ENCODE results near the gene MCF2.

MCF2 gene

GRCh38 chrX:139581068-139581467 is 126.9 kb downstream of the MCF2 start:
- H3K4me1 ChIP-seq (ENCODE audit: insufficient read depth, insufficient read length), result no peaks in the 10 kb centered on the region
- H3K36me3 ChIP-seq (ENCODE audit: insufficient read depth, insufficient read length, low read length), result no peaks in the 10 kb centered on the region
- H3K9me3 ChIP-seq (ENCODE audit: insufficient read depth, low read length), result no peaks in the 10 kb centered on the region
- no peak for TF ChIP-seq SUZ12 (IDR thresholded peaks at IDR 0.05; ENCODE audit: extremely low read depth, insufficient read depth, insufficient read length)
- no peak for TF ChIP-seq ZNF274 (IDR thresholded peaks at IDR 0.05; ENCODE audit: low read depth, low read length)
- no peak for TF ChIP-seq YY1 (IDR thresholded peaks at IDR 0.05; ENCODE audit: insufficient read depth, insufficient read length)
- H3K4me3 ChIP-seq (ENCODE audit: insufficient read length, low read depth), result no peak overlapping the region
- H3K9ac ChIP-seq (ENCODE audit: insufficient read length, low read depth), result no peak overlapping the region
- no peak for DNase-seq (ENCODE audit: low read depth, low spot score)
- no peaks in the 10 kb centered on the region for H3K27me3 ChIP-seq (ENCODE audit: insufficient read depth, insufficient read length)

GRCh38 chrX:139566981-139567380 is 141.0 kb downstream of the MCF2 start:
- Histone ChIP-seq H3K27me3 (ENCODE audit: insufficient read depth, insufficient read length) (no peaks in the 10 kb centered on the region), H3K4me3 (ENCODE audit: insufficient read length, low read depth) (no peak overlapping the region), H3K36me3 (ENCODE audit: insufficient read depth, insufficient read length, low read length) (no peaks in the 10 kb centered on the region), H3K9ac (ENCODE audit: insufficient read length, low read depth) (no peak overlapping the region), H3K4me1 (ENCODE audit: insufficient read depth, insufficient read length) (no peaks in the 10 kb centered on the region), H3K9me3 (ENCODE audit: insufficient read depth, low read length) (no peaks in the 10 kb centered on the region)
- TF ChIP-seq SUZ12 (IDR thresholded peaks at IDR 0.05; ENCODE audit: extremely low read depth, insufficient read depth, insufficient read length) (no peak), YY1 (IDR thresholded peaks at IDR 0.05; ENCODE audit: insufficient read depth, insufficient read length) (no peak), ZNF274 (IDR thresholded peaks at IDR 0.05; ENCODE audit: low read depth, low read length) (no peak)
- DNase-seq (ENCODE audit: low read depth, low spot score), result no peak

- no peak overlapping the region for H3K4me3 ChIP-seq (ENCODE audit: insufficient read length, low read depth)
- no peak for DNase-seq (ENCODE audit: low read depth, low spot score)
These were observed 144.7 kb downstream of the MCF2 start for GRCh38 chrX:139563251-139563650.

GRCh38 chrX:139560221-139560620 is 147.7 kb downstream of the MCF2 start:
- H3K9me3 ChIP-seq (ENCODE audit: insufficient read depth, low read length), result no peaks in the 10 kb centered on the region
- no peaks in the 10 kb centered on the region for H3K27me3 ChIP-seq (ENCODE audit: insufficient read depth, insufficient read length)
- DNase-seq (ENCODE audit: low read depth, low spot score), result no peak
- no peak overlapping the region for H3K4me3 ChIP-seq (ENCODE audit: insufficient read length, low read depth)
- H3K4me1 ChIP-seq (ENCODE audit: insufficient read depth, insufficient read length), result no peaks in the 10 kb centered on the region
- H3K36me3 ChIP-seq (ENCODE audit: insufficient read depth, insufficient read length, low read length), result no peaks in the 10 kb centered on the region
- TF ChIP-seq ZNF274 (IDR thresholded peaks at IDR 0.05; ENCODE audit: low read depth, low read length), result no peak
- no peak for TF ChIP-seq YY1 (IDR thresholded peaks at IDR 0.05; ENCODE audit: insufficient read depth, insufficient read length)
- TF ChIP-seq SUZ12 (IDR thresholded peaks at IDR 0.05; ENCODE audit: extremely low read depth, insufficient read depth, insufficient read length), result no peak
- H3K9ac ChIP-seq (ENCODE audit: insufficient read length, low read depth), result no peak overlapping the region

More at GRCh38 chrX:139563251-139563650, 144.7 kb downstream of the MCF2 start:
- H3K4me1 ChIP-seq (ENCODE audit: insufficient read depth, insufficient read length), result no peaks in the 10 kb centered on the region
- H3K9ac ChIP-seq (ENCODE audit: insufficient read length, low read depth), result no peak overlapping the region
- no peaks in the 10 kb centered on the region for H3K27me3 ChIP-seq (ENCODE audit: insufficient read depth, insufficient read length)
- H3K9me3 ChIP-seq (ENCODE audit: insufficient read depth, low read length), result no peaks in the 10 kb centered on the region
- no peaks in the 10 kb centered on the region for H3K36me3 ChIP-seq (ENCODE audit: insufficient read depth, insufficient read length, low read length)
- TF ChIP-seq ZNF274 (IDR thresholded peaks at IDR 0.05; ENCODE audit: low read depth, low read length) (no peak), YY1 (IDR thresholded peaks at IDR 0.05; ENCODE audit: insufficient read depth, insufficient read length) (no peak), SUZ12 (IDR thresholded peaks at IDR 0.05; ENCODE audit: extremely low read depth, insufficient read depth, insufficient read length) (no peak)

- peak; percentile 47 for DNase-seq (ENCODE audit: low read depth, low spot score)
- no peaks in the 10 kb centered on the region for H3K4me1 ChIP-seq (ENCODE audit: insufficient read depth, insufficient read length)
- TF ChIP-seq YY1 (IDR thresholded peaks at IDR 0.05; ENCODE audit: insufficient read depth, insufficient read length), result no peak
- no peak for TF ChIP-seq ZNF274 (IDR thresholded peaks at IDR 0.05; ENCODE audit: low read depth, low read length)
- TF ChIP-seq SUZ12 (IDR thresholded peaks at IDR 0.05; ENCODE audit: extremely low read depth, insufficient read depth, insufficient read length), result no peak
- H3K27me3 ChIP-seq (ENCODE audit: insufficient read depth, insufficient read length), result no peaks in the 10 kb centered on the region
- H3K9ac ChIP-seq (ENCODE audit: insufficient read length, low read depth), result no peak overlapping the region
- H3K9me3 ChIP-seq (ENCODE audit: insufficient read depth, low read length), result no peaks in the 10 kb centered on the region
- no peaks in the 10 kb centered on the region for H3K36me3 ChIP-seq (ENCODE audit: insufficient read depth, insufficient read length, low read length)
- H3K4me3 ChIP-seq (ENCODE audit: insufficient read length, low read depth), result no peak overlapping the region
These were observed 148.5 kb downstream of the MCF2 start for GRCh38 chrX:139559383-139560042.

- H3K9me3 ChIP-seq (ENCODE audit: insufficient read depth, low read length), result no peaks in the 10 kb centered on the region
- H3K4me3 ChIP-seq (ENCODE audit: insufficient read length, low read depth), result no peak overlapping the region
- no peaks in the 10 kb centered on the region for H3K4me1 ChIP-seq (ENCODE audit: insufficient read depth, insufficient read length)
- H3K9ac ChIP-seq (ENCODE audit: insufficient read length, low read depth), result no peak overlapping the region
- no peaks in the 10 kb centered on the region for H3K36me3 ChIP-seq (ENCODE audit: insufficient read depth, insufficient read length, low read length)
- TF ChIP-seq YY1 (IDR thresholded peaks at IDR 0.05; ENCODE audit: insufficient read depth, insufficient read length) (no peak), ZNF274 (IDR thresholded peaks at IDR 0.05; ENCODE audit: low read depth, low read length) (no peak), SUZ12 (IDR thresholded peaks at IDR 0.05; ENCODE audit: extremely low read depth, insufficient read depth, insufficient read length) (no peak)
- DNase-seq (ENCODE audit: low read depth, low spot score), result no peak
- H3K27me3 ChIP-seq (ENCODE audit: insufficient read depth, insufficient read length), result no peaks in the 10 kb centered on the region
These were observed 152.8 kb downstream of the MCF2 start for GRCh38 chrX:139554991-139555675.

GRCh38 chrX:139554376-139554775 is 153.6 kb downstream of the MCF2 start:
- DNase-seq (ENCODE audit: low read depth, low spot score), result no peak
- Histone ChIP-seq H3K9me3 (ENCODE audit: insufficient read depth, low read length) (no peaks in the 10 kb centered on the region), H3K4me3 (ENCODE audit: insufficient read length, low read depth) (no peak overlapping the region), H3K27me3 (ENCODE audit: insufficient read depth, insufficient read length) (no peaks in the 10 kb centered on the region), H3K4me1 (ENCODE audit: insufficient read depth, insufficient read length) (no peaks in the 10 kb centered on the region), H3K36me3 (ENCODE audit: insufficient read depth, insufficient read length, low read length) (no peaks in the 10 kb centered on the region), H3K9ac (ENCODE audit: insufficient read length, low read depth) (no peak overlapping the region)
- TF ChIP-seq SUZ12 (IDR thresholded peaks at IDR 0.05; ENCODE audit: extremely low read depth, insufficient read depth, insufficient read length) (no peak), ZNF274 (IDR thresholded peaks at IDR 0.05; ENCODE audit: low read depth, low read length) (no peak)

Data from NT2/D1 (cell line).